Measurements from ENCODE around the gene COL6A6. TPM values are rescaled to one million over a fixed set of nuclear protein-coding genes. Genes with fewer than 3 reads are reported as not detected.

COL6A6 gene
- total RNA-seq, 1 donor from 2014 or later = not detected

- DNase-seq (ENCODE audit: low spot score) = no peak
Measured at GRCh38 chr3:130488288-130488687, 28.7 kb upstream of the COL6A6 start.

GRCh38 chr3:130488769-130489450, 28.1 kb upstream of the COL6A6 start:
- H3K4me1 Mint-ChIP-seq (ENCODE audit: low read depth) = no peaks in the 10 kb centered on the region
- H3K27ac Mint-ChIP-seq (ENCODE audit: unreplicated experiment) = no peak overlapping the region
- no peak overlapping the region for H3K4me3 Mint-ChIP-seq (ENCODE audit: unreplicated experiment)
- H3K36me3 Mint-ChIP-seq (ENCODE audit: low read depth) = no peaks in the 10 kb centered on the region
- no peak for DNase-seq (ENCODE audit: low spot score)
- H3K27me3 Mint-ChIP-seq (ENCODE audit: low read depth) = no peaks in the 10 kb centered on the region
- no peaks in the 10 kb centered on the region for H3K9me3 Mint-ChIP-seq (ENCODE audit: low read depth)
- TF ChIP-seq, protein P1, sequence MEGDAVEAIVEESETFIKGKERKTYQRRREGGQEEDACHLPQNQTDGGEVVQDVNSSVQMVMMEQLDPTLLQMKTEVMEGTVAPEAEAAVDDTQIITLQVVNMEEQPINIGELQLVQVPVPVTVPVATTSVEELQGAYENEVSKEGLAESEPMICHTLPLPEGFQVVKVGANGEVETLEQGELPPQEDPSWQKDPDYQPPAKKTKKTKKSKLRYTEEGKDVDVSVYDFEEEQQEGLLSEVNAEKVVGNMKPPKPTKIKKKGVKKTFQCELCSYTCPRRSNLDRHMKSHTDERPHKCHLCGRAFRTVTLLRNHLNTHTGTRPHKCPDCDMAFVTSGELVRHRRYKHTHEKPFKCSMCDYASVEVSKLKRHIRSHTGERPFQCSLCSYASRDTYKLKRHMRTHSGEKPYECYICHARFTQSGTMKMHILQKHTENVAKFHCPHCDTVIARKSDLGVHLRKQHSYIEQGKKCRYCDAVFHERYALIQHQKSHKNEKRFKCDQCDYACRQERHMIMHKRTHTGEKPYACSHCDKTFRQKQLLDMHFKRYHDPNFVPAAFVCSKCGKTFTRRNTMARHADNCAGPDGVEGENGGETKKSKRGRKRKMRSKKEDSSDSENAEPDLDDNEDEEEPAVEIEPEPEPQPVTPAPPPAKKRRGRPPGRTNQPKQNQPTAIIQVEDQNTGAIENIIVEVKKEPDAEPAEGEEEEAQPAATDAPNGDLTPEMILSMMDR (IDR thresholded peaks at IDR 0.05) = no peak

More at GRCh38 chr3:130488288-130488687, 28.7 kb upstream of the COL6A6 start:
- Mint-ChIP-seq H3K36me3 (ENCODE audit: low read depth) (no peaks in the 10 kb centered on the region), H3K27me3 (ENCODE audit: low read depth) (no peaks in the 10 kb centered on the region), H3K4me3 (ENCODE audit: unreplicated experiment) (no peak overlapping the region), H3K4me1 (ENCODE audit: low read depth) (no peaks in the 10 kb centered on the region), H3K27ac (ENCODE audit: unreplicated experiment) (no peak overlapping the region), H3K9me3 (ENCODE audit: low read depth) (no peaks in the 10 kb centered on the region)
- TF ChIP-seq, protein P1 (IDR thresholded peaks at IDR 0.05) = no peak

GRCh38 chr3:130490241-130490640, 26.7 kb upstream of the COL6A6 start:
- Mint-ChIP-seq H3K9me3 (ENCODE audit: low read depth) (no peaks in the 10 kb centered on the region), H3K36me3 (ENCODE audit: low read depth) (peaks cover 1% of the 10 kb centered on the region), H3K4me1 (ENCODE audit: low read depth) (no peaks in the 10 kb centered on the region), H3K4me3 (ENCODE audit: unreplicated experiment) (no peak overlapping the region), H3K27me3 (ENCODE audit: low read depth) (peaks cover 1% of the 10 kb centered on the region), H3K27ac (ENCODE audit: unreplicated experiment) (no peak overlapping the region)
- TF ChIP-seq, protein P1 (IDR thresholded peaks at IDR 0.05) = no peak
- no peak for DNase-seq (ENCODE audit: low spot score)

DNA sequence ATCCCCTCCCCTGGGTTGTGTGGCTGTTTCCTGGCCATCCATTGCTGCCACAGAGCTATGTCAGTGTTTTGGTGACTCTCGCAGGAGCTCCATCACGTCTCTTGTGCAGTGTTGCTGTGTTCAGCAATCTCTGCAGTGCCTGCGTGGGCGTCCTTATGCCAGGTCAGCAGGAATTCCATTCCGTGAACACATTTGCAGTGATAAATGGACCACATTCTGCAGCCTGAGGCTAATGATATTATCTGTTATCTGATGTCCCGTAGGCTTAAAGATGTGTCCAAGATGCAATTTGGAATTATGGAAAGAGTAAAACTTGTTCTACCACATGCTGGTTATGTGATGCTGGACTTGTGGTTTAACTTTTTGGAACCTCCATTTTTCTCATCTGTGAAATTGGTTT, 25.5 kb upstream of the COL6A6 start:
- Mint-ChIP-seq H3K4me1 (ENCODE audit: low read depth) (no peaks in the 10 kb centered on the region), H3K27ac (ENCODE audit: unreplicated experiment) (no peak overlapping the region)

GRCh38 chr3:130504701-130505100, 12.3 kb upstream of the COL6A6 start:
- no peak for DNase-seq (ENCODE audit: low spot score)
- no peaks in the 10 kb centered on the region for H3K9me3 Mint-ChIP-seq (ENCODE audit: low read depth)
- H3K4me3 Mint-ChIP-seq (ENCODE audit: unreplicated experiment) = no peak overlapping the region
- H3K27me3 Mint-ChIP-seq (ENCODE audit: low read depth) = peaks cover 29% of the 10 kb centered on the region
- TF ChIP-seq, protein P1 (IDR thresholded peaks at IDR 0.05) = no peak
- H3K36me3 Mint-ChIP-seq (ENCODE audit: low read depth) = no peaks in the 10 kb centered on the region
- H3K27ac Mint-ChIP-seq (ENCODE audit: unreplicated experiment) = no peak overlapping the region
- H3K4me1 Mint-ChIP-seq (ENCODE audit: low read depth) = no peaks in the 10 kb centered on the region

More for the DNA sequence above, 25.5 kb upstream of the COL6A6 start:
- TF ChIP-seq, protein P1 (IDR thresholded peaks at IDR 0.05) = no peak
- Mint-ChIP-seq H3K9me3 (ENCODE audit: low read depth) (no peaks in the 10 kb centered on the region), H3K36me3 (ENCODE audit: low read depth) (peaks cover 2% of the 10 kb centered on the region), H3K4me3 (ENCODE audit: unreplicated experiment) (no peak overlapping the region), H3K27me3 (ENCODE audit: low read depth) (peaks cover 2% of the 10 kb centered on the region)
- no peak for DNase-seq (ENCODE audit: low spot score)

Data from chondrocyte (in vitro differentiated cells).